GM18858 (cell line): ENCODE data around the gene TKTL1.
"Not testable (repeated sequence)": the region's sequence is repeated elsewhere in the genome, so short reads cannot be mapped to it uniquely, and the experiment has no call there.

Experiments
- ATAC-seq: cut with Tn5 transposase; IDR thresholded peaks from one replicate; pipeline ENCODE4 v1.9.1; 2021; ENCODE audit not compliant: unreplicated experiment

TKTL1 gene

DNA sequence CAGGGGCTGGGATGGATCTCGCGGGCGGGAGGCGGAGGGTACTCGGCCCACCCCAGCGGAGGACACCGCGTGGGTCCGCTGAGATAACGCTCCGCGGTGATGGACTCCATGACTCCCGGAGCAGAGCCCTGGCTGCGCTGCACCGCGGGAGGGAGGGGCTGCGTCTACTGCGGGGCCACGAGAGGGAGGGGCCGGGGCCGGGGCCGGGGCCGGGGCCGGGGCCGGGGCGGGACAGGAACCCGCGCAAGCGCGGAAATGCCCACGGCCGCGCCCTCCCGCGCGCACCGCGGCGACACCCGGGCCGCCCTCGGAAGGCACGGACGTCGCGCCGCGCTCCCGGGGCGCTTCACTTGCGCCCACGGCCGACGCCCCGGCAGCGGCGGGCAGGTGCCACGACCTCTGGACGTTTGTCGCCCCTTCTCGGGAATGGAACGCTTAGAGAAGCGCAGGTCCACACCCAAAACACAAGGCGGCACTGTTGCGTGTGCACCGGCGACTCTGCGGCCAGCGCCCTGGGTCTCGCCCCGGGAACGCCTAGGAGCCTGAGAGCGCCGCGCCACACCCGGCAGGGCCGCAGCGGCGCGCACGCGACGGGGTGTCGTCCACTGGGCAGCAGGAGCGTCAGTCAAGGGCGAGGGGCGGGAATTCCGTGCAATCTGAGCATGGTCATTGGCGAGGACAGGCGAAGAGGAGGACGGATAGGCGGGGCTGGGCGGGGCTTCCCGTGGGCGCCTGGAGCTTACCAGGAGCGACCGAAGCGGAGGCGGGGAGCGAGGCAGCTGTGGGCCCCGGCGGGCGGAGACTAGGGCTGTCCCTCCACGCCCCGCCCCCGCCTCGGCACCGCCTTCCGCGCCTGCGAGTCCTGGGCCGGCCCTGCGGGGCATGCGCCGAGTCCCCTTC, 46.1 kb downstream of the TKTL1 start:
- not testable (repeated sequence) for ATAC-seq

DNA sequence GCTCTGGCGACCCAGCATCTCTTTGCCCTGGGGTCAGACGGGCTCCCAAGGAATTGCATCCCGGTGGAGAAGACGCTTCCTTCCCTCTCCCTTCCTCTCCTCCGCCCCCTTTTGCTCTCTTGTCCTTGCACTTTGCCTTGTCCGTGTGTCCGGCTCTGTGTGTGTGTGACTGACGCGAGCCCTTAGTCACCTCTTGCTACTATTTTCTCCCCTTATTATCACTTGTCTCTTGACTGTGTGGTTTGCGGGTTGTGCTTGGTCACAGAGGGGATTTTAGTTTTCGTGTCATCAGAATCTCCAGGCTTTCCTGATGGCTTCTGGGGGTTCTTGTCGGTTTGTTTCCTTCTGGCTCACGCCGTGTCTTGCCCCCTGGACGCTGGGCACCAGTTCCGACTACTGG, 47.5 kb downstream of the TKTL1 start:
- ATAC-seq: not testable (repeated sequence)

- not testable (repeated sequence) for ATAC-seq
Observed at GRCh38 chrX:154343620-154344019, 48.0 kb downstream of the TKTL1 start.

DNA sequence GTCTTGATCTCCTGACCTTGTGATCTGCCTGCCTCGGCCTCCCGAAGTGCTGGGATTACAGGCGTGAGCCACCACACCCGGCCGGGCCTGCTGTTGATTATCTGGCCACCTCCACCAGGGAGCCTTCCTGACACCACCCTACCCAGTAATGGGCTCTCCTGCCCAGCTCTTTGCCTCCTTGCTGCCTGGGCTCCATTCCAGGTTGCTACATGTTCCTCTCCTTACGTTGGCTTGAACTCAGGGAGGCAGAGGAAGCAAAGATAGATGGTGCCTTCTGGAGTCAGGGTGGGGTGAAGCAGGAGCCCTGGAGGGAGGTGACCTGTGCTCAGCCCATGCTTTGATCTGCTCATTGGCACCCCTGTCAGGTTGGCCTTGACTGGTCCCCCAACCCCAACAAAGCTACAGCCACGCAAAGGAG, 52.5 kb downstream of the TKTL1 start:
- no peak for ATAC-seq

DNA sequence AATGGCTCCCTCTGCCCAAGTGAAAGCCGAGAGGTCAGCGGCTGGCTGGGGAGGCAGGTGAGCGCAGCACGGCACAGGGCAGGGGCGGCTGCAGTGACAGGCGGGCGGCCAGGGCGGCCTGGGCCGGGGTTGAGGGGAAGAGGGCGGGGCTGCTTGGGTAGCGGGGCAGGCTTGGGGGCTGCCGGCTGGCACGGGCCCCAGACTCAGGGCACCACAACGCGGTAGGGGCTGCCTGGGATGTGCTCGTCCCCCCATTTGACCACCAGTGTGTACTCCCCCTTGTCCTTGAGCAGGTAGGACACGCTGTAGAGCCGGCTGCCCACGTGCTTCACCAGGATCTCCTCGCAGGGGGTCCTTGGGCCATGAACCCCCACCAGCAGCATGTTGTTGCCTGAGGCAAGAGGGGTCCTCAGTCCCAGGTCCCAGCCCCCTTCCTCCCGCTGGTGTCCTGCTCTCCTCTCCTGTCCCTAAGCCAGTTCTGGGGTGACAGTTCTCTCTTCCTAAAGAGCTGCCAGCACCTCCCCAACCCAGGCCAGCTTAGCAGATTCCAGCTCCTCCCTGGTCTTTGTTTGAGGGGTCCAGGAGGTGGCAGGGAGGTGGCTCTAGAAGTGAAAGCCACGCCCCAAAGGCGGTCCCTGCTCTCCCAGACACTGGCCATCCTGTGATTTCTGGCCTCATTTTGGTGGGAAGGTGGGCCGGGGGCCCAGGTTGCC, 53.2 kb downstream of the TKTL1 start:
- ATAC-seq: no peak

DNA sequence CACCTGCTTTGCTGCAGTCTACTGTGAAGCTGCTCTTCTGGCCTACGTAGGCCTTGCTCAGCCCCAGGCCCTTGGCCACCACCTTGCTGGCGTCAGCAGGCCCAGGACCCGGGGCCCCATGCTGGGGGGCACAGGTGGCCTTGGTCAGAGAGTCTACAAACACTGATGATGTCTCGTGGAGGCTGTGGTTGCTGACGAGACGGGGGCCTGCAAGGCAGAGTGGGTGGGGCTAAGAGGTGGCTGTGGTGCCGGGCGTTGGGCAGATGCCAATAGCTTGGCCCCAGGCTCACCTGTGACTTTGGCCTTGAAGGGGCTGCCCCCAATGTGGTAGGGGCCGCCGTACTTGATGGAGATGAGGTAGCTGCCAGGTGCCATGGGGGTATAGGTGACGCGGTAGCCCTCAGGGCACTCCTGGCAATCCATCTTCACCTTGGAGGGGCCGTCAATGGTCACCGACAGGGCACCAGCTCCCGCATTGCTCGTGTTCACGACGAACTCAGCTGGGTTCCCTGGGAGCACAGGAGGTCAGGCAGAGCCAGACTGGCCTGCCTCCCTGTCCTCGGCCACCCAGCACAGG, 53.9 kb downstream of the TKTL1 start:
- ATAC-seq: no peak

GRCh38 chrX:154349979-154350378, 54.4 kb downstream of the TKTL1 start:
- ATAC-seq: no peak

DNA sequence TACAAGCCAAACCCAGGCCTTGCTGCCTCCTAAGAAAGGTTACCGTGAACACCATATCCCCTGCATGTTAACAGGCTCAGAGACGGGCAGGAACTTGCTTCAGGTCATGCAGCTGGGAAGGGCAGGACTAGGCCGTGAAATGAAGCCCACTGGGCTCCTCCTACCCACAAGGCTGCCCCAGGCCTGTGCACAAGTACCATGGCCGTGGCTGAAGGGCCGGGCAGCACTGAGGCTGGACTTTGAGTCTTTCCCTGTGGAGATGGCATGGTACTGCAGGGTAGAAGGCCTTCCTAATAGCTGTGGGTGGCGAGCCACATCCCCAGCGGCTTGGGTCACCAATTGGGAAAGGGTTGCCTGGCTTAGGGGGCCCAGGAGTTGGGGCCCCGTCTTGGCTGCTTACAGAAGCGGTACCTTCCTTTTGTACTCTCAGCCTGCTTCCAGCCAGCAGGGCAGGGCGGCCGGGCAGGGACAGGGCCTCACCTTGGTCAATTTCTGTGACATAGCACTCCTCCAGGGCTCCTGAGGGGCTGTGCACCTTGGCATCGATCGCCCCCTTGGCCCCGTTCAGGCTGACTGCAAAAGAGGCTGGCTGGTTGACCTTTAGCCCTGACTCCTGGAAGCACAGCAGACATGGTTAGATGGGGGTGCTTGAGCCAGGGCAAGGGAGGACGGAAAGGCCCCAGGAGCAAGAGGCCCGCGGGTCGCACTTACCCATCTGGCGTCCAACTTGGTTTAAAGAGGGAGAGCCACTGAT, 55.0 kb downstream of the TKTL1 start:
- no peak for ATAC-seq

DNA sequence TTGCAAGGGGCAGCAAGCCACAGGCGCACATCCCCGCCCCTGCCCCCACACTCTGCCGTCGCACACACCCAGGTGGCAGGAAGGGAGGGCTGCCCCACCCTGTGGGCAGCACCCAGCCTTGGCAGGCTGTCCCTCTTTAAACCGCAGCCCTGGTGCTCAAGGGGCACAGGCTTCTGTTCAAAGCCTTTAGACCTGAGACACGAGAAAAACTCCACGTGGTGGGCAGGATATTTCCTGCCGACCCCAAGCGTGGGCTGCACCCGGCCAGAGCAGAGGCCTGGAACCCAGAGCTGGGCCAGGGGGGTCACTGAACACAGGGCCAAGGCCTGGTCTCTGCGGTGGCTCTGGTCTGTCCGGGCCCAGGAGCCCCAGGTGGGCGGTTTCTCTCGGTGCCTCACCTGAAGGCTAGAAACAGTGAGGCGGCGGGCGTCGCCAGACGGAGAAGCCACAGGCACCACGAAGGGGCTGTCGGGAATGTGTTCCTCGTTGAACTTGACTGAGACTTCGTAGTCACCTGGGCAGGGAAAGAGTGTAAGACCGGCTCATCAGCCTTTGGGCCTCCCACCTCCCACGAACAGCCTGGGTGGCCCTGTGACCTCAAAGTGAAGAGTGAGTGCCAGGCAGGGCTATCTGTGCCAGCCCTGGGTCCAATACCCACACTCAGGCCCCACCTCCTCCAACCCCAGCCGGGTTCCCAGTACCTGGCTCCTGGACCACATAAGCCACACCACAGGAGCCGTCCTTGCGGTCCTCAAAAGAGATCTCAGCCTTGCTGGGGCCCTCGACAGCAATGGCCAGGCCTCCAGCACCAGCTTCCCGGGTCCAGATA, 55.8 kb downstream of the TKTL1 start:
- no peak for ATAC-seq

DNA sequence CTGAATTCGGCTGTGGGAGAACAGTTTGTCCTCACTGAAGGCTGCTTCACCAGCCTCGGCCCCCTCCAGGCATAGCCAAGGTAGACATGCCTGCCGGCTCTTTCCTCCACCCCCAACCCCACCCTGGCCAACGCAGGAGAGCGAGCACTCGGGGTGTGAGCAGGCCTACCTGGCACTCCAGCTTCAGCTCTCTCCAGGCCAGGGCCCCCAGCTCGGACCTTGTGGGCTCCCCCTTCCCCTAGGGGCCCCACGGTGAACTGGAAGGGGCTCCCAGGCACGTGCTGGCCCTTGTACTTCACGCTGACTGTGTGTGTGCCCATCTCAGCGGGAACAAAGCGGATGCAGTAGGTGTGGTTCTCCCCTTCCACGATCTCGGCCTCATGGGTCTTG, 56.4 kb downstream of the TKTL1 start:
- no peak for ATAC-seq

GRCh38 chrX:154352466-154352865, 56.9 kb downstream of the TKTL1 start:
- no peak for ATAC-seq

DNA sequence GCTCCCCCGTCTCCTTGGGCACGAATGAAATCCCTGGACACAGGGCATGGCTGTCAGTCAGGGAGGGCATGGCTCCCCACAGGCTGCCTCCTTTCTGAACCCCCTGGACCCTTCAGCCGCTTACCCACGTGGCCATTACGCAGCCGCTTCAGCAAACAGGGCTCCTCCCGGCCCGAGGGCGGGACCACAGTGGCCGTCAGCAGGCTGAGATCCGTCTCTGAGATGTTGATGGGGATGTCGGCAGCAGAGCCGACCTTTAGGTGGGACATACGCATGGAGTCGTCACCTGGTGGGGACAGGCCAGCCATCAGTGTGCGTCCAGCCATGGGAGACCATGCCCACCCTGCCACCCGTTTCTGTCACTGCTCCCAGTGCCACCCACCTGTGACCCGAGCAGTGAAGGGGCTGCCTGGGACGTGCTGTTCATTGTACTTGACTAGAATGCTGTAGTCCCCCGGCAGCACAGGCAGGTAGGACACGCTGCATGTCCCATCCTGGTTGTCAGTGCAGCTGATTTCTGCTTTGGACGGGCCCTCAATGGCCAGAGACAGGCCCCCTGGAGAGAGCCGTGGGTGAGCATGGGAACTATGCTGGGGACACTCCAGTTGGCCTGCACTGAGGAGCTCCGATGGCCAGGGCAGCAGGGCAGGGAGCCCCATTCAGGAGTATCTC, 57.7 kb downstream of the TKTL1 start:
- no peak for ATAC-seq

DNA sequence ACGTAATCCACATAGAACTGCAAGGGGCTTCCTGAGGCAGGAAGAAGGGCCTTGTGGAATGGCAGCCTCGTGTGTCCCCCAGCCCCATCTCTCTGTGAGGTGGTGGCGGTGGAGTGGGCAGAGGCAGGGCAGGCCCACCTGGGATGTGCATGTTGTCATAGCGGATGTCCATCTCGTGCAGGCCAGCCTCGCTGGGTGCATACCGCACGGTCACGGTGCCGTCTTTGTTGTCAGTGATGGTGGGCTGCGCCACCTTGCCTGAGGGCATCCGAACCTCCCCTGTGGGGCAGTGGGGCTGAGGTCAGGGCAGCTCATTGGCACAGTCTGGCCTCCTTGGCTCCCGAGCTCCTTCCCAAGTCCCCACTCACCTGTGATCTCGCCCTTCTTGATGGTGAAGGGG, 58.4 kb downstream of the TKTL1 start:
- ATAC-seq: no peak

DNA sequence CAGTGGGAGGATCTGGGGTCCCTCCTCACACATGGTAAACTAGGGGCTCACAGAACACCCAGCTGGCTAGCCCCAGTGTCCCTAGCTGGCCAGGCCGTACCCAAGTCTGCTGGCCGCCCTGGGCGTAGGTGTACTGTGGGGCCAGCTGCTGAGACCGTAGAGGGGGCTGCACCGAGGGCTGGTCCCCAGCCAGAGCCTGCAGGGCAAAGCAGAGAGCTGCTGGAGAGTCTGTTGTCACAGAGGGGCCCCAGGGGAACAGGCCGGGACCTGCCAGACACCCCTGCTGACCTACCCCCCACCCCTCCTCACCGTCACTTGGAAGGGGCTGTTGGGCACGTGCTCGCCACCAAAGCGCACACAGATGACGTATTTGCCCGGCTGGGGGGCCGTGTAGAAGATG, 58.9 kb downstream of the TKTL1 start:
- ATAC-seq: no peak

DNA sequence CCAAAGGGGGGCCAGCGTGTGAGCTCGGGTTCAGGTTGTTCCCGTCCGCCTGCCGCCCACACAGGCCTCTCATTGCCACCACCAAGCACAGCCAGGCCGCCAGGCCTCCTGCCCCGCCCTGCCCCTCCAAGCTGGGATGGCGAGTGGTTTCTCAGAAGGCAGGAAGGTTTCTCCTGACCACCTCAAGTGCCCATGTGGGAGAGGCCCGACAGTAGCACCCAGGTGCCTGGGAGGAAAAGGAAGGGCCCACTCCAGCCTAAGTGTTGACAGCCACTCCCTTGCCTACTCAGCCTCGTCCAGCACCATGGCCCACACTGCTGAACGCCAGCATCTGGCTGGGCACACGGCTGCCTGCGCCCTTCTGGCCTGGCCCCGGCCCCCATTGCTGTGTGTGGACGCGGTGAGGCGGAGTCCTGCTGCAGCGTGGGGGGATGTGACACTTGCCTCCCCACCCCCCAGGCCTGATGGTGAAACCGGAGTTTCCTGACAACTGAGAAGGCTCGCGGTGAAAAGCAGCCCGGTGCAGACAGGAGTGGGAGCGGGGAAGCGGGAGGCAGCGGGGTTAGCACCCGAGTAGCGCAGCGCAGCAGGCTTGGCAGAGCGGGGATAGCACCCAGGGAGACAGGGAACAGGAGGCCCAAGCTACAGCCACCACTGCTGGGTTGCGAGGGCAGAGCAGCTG, 59.6 kb downstream of the TKTL1 start:
- no peak for ATAC-seq

- ATAC-seq: no peak
Observed at GRCh38 chrX:154355776-154356140, 60.2 kb downstream of the TKTL1 start.

DNA sequence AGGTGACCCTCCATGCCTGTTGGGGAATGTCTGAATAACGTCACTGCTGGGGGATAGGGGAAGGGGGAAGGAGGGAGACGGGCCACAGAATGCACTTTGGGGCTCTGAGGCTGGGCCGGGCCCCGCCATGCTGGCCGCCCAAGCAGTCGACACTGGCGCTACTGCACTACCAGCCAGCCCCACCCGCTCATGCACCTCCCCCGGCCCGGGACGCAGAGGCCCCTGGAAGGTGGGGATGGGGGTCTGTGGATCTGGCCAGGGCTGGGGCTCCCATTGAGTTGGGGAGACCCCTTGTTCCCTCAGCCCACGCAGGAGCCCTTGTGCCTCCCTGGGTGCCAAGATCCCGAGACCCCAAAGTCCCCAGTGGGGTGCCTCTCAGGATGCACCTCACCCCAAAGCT, 61.0 kb downstream of the TKTL1 start:
- no peak for ATAC-seq

GRCh38 chrX:154357205-154357604, 61.6 kb downstream of the TKTL1 start:
- ATAC-seq: no peak

DNA sequence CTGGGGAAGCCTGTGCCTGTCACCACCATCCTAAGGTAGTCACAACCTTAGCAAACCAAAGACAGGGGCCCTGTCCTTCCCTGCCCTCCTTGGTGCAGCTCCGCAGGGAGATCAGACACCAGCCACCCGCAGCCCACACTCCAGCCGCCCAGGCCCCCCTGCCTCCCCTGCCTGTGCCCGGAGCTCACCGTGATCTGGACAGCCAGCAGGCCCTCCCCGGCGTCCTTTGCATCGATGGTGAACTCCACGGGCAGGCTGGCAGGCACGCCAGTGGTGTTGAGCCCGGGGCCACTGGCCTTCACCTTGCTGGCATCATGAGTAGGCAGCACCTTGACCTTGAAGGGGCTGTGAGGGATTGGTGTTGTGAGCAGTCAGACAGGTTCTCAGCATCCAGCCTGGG, 62.4 kb downstream of the TKTL1 start:
- ATAC-seq: no peak
